Left cardiac atrium (tissue), 4 donors: ENCODE data around the gene TIFAB. TPM values are rescaled to one million over a fixed set of nuclear protein-coding genes. Genes with fewer than 3 reads are reported as not detected.

Experiments
- ATAC-seq, 2 donors: fragments of 200-7000 bp; cut with Tn5 transposase; one replicate each; pipeline ENCODE4 v1.9.1; 2020; ENCODE audit warnings: mild to moderate bottlenecking in 2 of 2, moderate library complexity in 2 of 2
- DNase-seq: peaks from one replicate; pipeline ENCODE4 v3.0.0-alpha.2; 2020
- intact Hi-C, 2 donors: fragments of 100-400 bp; cut with DNase I; formaldehyde crosslinking; loops; one replicate each; pipeline versions ENCODE4 v1.14.1 to v1.15.1; 2022 to 2023
- total RNA-seq, 2 donors: library from RNA; stranded (reverse); fragmentation: NEBNext Ultra II Directional; extraction: Animal tissue kit (Norgen Biotek cat#: 25700); gene quantifications; one replicate each; pipeline ENCODE4 v1.2.1, GENCODE V29; 2021
- donor health status: DM: no; HTN: yes; CAD: no.
- donor health status: DM: no; HTN: yes; CAD: no; lungs with severe emphysema.
- donor health status: DM: yes; HTN: yes; CAD: no.
- donor health status: Dilated cardiomyopathy.

The TIFAB gene
- total RNA-seq, 2 donors from 2014 or later = not detected

GRCh38 chr5:135483254-135483653, 31.1 kb upstream of the TIFAB start:
- intact Hi-C loops = no loop called here
- DNase-seq (no peak), ATAC-seq (no peak)

DNA sequence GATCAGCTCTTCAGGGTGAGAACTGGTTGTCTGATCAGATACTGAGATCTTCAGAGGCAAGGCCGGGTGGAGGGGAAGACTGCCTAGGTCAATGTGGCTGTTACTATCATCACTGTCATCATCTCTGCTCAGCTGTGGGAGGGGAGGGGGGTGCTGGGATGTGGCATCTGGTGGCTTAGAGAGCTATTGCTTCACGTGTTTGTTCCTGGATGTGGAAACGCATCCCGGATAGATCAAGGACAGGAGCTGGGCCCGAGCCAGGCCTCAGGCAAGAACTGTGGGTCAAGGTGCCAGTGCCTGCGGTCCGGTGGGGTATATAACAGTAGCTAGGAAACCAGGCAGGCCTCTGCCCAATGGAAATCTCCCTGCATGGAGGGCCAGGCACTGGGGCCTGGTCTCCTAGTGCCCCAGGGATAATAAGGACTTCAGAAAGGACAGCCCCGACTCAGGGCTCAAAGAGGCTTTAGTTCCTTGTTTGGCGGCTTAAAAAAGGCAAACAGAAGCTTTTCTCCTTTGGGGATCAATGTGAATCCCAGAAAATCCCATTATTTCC, 30.3 kb upstream of the TIFAB start:
- no peak for ATAC-seq
- intact Hi-C loops = no loop called here
- no peak for DNase-seq

- ATAC-seq = no peak
- DNase-seq = no peak
Observed at GRCh38 chr5:135481909-135482311, 29.8 kb upstream of the TIFAB start.

DNA sequence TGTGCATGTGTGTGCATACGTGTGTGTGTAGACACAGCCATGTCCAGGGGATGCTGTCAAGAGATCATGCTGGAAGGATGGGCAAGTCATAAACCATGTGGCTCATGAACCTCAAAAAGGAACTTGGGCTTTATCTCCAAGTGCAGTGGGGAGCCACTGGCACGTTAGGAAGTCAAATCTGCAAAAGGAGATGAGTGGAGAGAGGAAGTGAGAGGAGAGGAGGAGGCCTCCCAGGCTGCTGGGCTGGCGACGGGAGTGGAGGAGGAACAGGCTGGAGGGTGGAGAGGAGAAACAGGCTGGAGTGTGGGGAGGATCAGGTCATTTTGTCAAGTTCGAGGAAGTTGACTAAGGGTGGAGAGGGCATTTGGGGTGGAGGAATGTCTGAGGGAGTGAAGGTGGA, 29.2 kb upstream of the TIFAB start:
- intact Hi-C loops = no loop called here
- ATAC-seq (peak in 1 of 2 donors; percentile 66), DNase-seq (no peak)

More at GRCh38 chr5:135481909-135482311, 29.8 kb upstream of the TIFAB start:
- intact Hi-C loops = no loop called here

DNA sequence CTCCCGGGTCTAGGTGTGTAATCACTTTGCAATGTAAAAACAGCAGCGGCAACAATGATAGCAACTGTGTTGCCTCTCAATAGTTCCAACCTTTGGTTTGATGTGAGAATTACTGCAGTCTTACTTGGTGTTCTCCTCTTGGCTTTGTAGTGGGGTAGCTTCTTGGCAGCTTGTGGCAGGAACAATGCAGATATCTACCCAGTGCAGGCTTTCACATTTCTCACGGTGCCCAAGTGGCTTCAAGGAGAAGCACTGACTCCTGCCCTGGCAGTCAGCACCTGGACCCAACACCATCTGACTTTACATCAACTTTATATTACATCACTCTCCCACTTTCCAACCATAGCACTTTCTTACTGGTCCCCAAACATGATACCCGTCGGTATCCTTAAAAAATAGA, 28.4 kb upstream of the TIFAB start:
- intact Hi-C loops = no loop called here
- DNase-seq (no peak), ATAC-seq (no peak)

DNA sequence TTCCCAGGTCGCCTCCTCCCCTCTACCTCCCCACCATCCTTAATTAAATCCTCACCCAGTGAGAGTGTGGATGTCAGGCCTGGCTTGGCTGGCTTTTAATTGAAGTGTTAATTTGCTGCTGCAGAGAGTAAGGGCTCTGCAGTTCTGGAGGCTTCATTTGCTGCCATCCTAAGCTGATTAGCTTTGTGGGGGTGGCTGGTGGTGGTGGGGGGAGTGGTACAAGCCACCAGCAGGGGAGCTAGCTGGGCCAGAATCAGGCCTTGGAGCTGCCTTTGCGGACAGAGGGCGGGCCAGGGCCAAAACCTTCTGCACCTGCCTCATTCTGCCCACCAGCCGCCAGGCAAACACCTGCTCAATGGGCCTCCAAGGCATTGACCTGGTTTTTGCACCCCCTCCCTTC, 26.8 kb upstream of the TIFAB start:
- DNase-seq = no peak
- ATAC-seq = no peak
- intact Hi-C loops = no loop called here

DNA sequence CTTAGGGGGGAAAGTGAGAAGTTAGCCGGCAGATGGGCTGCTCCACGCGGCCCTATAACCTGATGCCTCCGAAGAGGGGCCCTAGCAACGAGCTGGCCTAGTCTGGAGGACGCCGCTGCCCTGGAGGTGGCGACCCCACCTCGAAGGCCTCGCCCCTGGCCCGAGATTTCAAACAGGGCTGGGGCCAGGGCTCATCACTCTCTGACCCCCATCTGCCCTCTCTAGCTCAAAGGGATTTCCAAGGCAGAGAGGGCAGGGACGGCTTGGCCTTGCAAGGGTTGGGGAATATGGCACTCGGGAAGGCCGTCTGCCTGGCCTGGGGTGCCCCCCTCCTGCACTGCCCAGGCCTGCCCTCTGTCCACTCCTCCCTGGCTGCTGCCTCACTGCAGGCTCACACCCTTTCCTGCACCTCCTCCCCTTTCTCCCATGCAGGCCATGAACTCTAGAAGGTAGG, 25.5 kb upstream of the TIFAB start:
- intact Hi-C loops = no loop called here
- no peak for DNase-seq
- ATAC-seq = no peak

GRCh38 chr5:135476615-135477581, 24.7 kb upstream of the TIFAB start:
- intact Hi-C loops = no loop called here
- DNase-seq (no peak), ATAC-seq (no peak)

DNA sequence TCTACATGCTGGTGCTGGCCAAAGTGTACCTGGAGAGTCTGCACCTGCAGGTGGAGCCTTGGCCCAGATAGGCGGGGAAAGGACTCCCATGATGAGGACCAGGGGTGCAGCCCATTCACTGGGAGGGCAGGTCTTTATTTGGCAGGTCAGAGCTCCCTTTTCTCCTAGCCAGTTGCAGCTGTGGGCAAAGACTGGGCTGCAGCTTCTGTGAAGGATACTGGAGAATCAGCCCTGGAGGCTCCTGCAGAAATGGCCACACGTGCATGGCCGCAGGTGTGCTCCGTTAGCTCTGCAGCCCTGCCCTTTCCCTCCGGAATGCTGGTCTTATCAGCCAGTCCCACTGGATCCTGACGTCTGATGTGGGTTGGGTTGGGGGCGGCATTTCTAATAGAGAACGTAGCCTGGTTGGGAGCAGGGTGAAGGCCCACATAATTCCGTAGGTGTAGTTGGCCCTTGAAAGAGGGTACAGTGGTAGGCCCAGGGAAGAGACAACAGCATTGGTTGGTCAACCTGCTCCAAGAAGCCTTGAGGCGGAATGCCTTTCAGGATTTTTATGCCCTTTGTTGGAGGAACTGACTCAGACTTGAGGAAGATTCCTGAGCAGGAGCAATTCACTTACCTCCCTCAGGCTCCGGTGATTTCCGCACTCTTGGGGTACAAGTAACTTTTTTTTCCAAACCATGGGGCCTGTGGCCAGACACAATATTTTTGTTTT, 22.0 kb upstream of the TIFAB start:
- intact Hi-C loops = no loop called here
- ATAC-seq (no peak), DNase-seq (no peak)

DNA sequence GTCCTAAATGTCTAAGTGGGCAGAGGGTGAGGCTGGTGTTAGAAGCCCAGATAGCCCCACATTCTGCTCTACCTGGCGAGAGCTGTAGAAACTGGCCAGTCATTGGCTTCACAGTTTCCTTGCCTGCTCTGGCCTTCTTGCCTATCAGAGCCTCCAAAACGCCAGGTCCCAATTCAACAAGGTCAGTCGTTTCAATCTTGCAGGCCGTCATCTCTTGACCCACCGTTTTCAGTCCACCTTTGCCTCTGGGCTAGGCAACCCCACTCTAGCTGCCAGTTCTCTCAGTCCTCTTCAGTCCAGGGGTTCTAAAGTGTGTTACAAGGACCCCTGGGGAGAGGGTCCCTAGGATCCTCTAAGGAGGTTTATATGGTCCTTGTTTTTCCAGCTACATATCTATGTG, 20.0 kb upstream of the TIFAB start:
- ATAC-seq (no peak), DNase-seq (no peak)
- intact Hi-C loops = no loop called here

DNA sequence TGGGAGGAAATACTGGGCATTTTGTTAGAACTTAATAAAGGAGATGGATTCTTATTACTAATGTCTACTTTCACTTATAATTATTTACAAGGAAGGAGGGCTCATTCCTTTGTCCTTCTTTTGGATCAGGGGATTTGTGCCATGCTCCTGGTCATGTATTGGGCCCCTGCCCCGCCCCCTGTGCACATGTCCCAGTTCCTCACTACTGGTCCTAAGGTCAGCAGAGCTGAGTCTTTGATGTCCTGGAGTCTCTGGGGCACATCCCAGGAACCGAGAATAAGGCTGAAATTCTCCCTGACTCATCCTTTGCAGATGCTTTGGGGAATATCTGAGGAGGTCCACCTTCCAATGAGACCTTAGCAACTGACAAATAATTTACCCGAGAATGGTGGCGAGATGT, 19.6 kb upstream of the TIFAB start:
- ATAC-seq (no peak), DNase-seq (no peak)
- intact Hi-C loops = no loop called here

GRCh38 chr5:135469911-135470310, 17.8 kb upstream of the TIFAB start:
- ATAC-seq = no peak
- intact Hi-C loops = loop anchor here in 1 of 2 donors (10.0 kb wide), 1 partner anchor 365 kb away; the partner anchor contains the start of gene SLC25A48
- no peak for DNase-seq

DNA sequence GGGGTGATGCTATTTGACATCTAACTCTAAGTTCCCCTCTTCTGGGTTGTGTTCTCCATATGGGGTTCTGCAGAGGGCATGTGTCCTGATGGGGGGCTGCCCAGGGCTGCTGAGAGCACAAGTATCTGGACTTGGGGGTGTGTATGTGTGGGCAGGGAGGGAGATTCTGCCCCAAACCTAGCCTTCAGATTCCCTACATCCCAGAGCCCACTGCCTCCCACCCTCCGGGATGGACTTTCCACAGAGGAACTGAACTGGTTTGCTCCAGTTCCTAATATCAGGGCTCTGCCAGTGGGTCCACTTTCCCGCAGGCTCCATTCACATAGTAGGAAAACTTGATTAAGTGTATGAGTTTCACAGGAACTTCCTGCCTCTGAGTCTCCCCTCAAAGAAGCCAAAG, 16.4 kb upstream of the TIFAB start:
- ATAC-seq (no peak), DNase-seq (no peak)
- intact Hi-C loops = loop anchor here in 1 of 2 donors (10.0 kb wide), 1 partner anchor 366 kb away; the partner anchor contains the start of gene SLC25A48

DNA sequence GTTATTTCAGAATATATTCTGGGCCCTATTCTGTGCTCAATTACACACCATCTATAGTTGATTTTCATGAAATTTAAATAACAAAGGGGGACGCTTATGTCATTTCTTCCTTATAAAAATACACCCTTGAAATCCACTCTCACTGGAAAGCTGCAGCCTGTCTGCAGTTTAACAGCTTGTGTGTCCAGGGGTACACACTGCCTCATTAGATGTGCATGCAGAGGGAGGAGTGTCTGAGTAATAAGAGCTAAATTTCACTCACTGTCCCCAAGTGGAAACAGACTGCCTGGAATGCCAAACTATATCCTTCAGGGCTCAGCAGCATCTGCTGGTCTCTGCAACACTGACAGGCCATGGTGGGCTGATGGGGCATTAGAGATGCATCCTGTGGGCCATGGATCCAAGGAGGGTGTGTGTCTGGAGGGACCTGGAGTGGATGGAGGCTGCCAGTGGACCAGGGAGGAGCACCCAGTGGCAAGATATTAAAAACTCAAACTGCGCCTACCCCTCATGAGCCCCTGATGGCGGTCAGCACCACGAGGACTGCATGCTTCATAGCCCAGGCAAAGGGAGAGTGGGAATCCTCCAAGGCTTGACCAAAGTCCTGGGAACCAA, 15.8 kb upstream of the TIFAB start:
- DNase-seq (no peak), ATAC-seq (no peak)
- intact Hi-C loops = loop anchor here in 1 of 2 donors (10.0 kb wide), 1 partner anchor 367 kb away; the partner anchor contains the start of gene SLC25A48

- no peak for DNase-seq
- no peak for ATAC-seq
- intact Hi-C loops = loop anchor here in 1 of 2 donors (10.0 kb wide), 1 partner anchor 368 kb away; the partner anchor contains the start of gene SLC25A48
Observed at GRCh38 chr5:135467051-135467625, 15.0 kb upstream of the TIFAB start.

GRCh38 chr5:135466178-135467050, 14.3 kb upstream of the TIFAB start:
- intact Hi-C loops = loop anchor here in 1 of 2 donors (1.0 to 10.0 kb wide), 2 partner anchors 85 to 368 kb away; partner anchors contain the start of gene SLC25A48
- ATAC-seq (peak; percentile 95 to 96), DNase-seq (peak; percentile 81)

GRCh38 chr5:135465391-135466122, 13.4 kb upstream of the TIFAB start:
- ATAC-seq (no peak), DNase-seq (no peak)
- intact Hi-C loops = loop anchor here in 1 of 2 donors (1.0 to 10.0 kb wide), 2 partner anchors 86 to 369 kb away; partner anchors contain the start of gene SLC25A48
